ENCODE data around the gene SMAD3.

- no peak for TF ChIP-seq POLR2A (IDR thresholded peaks at IDR 0.05)
- TF ChIP-seq, protein P1, sequence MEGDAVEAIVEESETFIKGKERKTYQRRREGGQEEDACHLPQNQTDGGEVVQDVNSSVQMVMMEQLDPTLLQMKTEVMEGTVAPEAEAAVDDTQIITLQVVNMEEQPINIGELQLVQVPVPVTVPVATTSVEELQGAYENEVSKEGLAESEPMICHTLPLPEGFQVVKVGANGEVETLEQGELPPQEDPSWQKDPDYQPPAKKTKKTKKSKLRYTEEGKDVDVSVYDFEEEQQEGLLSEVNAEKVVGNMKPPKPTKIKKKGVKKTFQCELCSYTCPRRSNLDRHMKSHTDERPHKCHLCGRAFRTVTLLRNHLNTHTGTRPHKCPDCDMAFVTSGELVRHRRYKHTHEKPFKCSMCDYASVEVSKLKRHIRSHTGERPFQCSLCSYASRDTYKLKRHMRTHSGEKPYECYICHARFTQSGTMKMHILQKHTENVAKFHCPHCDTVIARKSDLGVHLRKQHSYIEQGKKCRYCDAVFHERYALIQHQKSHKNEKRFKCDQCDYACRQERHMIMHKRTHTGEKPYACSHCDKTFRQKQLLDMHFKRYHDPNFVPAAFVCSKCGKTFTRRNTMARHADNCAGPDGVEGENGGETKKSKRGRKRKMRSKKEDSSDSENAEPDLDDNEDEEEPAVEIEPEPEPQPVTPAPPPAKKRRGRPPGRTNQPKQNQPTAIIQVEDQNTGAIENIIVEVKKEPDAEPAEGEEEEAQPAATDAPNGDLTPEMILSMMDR (IDR thresholded peaks at IDR 0.05), result no peak
These were observed 34.9 kb downstream of the SMAD3 start for GRCh38 chr15:67100124-67100791.
